ENCODE results near the gene SFT2D2. TPM values are rescaled to one million over a fixed set of nuclear protein-coding genes. Genes with fewer than 3 reads are reported as not detected.

The SFT2D2 gene
- total RNA-seq, 1 experiment from 2014 or later = 17.5 TPM

- DNase-seq (ENCODE audit: low read depth) = no peak
These were observed 38.5 kb downstream of the SFT2D2 start for GRCh38 chr1:168264296-168264695.

DNA sequence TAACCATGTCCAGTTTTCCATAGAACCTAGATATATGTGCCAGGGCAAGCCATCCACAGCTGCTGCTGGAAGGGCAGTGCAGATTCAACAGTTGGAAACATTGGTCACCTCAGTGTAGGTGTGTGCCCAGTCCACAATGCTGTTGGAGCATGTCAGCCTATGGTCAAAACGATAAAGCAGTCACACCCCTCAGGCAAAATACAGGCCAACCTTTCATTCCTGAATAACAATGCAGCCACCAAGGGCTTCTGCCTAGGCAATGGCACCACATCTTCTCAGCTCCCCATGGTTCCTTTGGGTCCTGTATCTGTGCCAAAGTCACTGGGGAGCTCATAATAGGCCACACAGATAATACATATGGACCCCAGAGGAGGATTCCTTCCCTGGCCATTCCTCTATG, 39.8 kb downstream of the SFT2D2 start:
- DNase-seq (ENCODE audit: low read depth) = no peak

- DNase-seq (ENCODE audit: low read depth) = peak; percentile 15
These were observed 40.9 kb downstream of the SFT2D2 start for GRCh38 chr1:168266644-168267186.

GRCh38 chr1:168271636-168272035, 45.8 kb downstream of the SFT2D2 start:
- no peak for DNase-seq (ENCODE audit: low read depth)

DNA sequence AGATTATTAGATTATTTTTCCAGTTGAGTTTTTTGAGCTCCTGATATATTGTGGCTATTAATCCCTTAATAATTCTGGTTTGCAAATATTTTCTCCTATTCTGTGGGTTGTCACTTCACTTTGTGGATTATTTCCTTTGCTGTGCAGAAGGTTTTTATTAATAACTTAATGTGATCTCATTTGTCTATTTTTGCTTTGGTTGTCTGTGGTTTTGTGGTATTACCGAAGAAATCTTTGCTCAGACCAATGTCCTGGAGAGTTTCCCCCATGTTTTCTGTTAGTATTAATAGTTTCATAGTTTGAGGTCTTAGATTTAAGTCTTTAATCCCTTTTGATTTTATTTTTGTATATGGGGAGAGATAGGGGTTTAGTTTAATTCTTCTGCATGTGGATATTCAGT, 47.8 kb downstream of the SFT2D2 start:
- no peak for DNase-seq (ENCODE audit: low read depth)

- DNase-seq (ENCODE audit: low read depth) = no peak
These were observed 53.4 kb downstream of the SFT2D2 start for GRCh38 chr1:168279253-168279652.

GRCh38 chr1:168280296-168280927, 54.6 kb downstream of the SFT2D2 start, which contains the start of gene TBX19:
TSS of gene TBX19 (plus strand) at chr1:168280877. CDS start at chr1:168281091, 214 bp downstream.
- DNase-seq (ENCODE audit: low read depth) = no peak

DNA sequence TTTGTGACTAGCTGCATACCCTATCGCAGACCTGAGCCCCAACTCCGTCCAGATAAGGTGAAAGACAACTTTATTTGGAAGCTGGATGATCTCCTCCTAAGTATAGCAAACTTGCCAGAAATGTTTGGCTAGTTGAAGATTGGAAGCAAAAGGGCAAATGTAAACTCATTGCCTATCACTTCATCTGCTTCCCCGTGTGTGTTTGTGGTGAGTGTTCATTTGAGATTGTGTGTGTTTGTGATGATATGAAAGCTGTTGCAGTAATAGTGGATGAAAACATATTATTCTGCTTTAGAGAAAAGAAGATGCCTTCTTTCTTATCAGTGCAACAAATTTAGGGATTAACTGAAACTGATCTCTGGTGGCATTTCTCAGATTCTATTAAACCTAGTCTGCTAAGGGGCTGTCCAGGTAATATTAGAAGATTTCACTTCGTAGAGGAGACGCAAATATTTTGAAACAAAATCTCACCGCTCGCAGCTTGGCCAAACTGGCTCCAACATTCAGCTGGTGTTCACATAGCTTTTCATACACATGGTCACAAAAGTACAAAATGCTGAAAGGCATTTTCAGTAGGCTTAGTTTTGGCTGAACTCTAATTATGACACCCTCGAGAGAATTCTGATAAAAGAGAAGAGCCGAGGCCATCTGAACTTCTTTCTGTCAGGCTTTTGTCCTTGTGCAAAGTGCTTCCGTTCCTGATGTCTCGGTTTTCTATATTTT, 56.0 kb downstream of the SFT2D2 start:
- DNase-seq (ENCODE audit: low read depth) = no peak

DNA sequence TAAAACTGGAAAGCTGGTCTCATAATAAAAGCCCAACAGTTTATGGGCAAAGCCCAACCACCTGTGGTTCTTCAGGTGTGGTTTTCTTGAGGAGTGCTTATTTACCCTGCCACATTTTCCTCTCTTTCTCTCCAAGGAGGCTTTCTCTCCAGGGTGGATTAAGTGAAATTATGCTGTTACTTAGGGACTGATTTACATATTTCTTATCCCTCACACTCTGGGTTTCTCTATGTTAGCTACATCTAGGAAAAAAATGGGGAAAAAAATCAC, 59.7 kb downstream of the SFT2D2 start:
- peak; percentile 24 for DNase-seq (ENCODE audit: low read depth)

DNA sequence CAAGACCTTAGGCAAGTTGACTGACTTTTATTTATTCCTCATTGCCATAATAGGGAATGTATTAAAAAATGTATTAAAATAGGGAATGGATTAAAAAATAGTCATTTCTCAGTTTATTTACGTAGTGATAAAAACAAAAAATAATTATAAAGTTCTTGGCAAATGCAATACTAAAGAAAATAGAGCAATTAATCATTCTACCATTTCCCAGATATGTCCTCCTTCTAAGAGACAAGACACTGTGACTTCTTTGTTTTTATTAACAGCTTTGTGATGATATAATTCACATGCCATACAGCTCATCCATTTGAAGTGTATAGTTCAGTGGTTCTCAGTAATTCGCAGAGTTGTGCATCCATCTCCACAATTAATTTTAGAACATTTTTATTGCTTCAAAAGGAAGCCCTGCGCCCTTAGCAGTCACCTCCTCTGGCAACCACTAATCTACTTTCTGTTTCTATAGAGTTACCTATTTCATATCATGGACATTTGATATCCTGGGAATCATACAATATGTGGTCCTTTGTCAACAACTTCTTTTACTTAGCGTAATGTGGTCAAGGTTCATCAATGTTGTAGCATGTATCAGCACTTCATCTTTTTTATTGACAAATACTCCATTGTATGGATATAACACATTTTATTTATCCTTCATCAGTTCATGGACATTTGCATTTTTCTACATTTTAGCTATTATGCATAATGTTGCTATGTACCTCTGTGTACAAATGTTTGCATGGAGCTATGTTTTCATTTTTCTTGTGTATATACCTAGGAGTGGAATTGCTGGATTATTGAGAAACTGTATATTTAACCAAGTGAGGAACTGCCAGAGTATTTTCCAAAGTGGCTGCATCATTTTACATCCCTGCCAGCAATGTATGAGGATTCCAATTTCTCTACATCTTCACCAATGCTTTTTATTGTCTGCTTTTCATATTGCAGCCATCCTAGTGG, 60.4 kb downstream of the SFT2D2 start:
- DNase-seq (ENCODE audit: low read depth) = no peak

DNA sequence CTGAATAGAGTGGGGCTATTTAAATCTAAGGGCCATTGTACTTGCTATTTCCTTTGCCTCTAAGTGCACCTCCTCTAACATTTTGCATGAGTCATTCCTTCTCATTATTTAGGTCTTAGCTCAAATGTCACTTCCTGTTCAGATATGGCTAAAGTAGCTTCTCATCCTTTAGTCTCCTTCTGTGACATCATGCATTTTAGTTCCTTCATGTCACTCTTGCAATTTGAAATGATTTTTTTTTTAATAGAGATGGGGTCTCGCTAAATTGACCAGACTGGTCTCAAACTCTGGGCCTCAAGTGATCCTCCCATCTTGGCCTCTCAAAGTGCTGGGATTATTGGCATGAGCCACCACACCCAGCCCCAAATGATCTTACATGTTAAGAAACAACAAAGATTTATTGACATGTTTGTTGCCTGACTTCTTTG, 61.4 kb downstream of the SFT2D2 start:
- peak; percentile 80 for DNase-seq (ENCODE audit: low read depth)

DNA sequence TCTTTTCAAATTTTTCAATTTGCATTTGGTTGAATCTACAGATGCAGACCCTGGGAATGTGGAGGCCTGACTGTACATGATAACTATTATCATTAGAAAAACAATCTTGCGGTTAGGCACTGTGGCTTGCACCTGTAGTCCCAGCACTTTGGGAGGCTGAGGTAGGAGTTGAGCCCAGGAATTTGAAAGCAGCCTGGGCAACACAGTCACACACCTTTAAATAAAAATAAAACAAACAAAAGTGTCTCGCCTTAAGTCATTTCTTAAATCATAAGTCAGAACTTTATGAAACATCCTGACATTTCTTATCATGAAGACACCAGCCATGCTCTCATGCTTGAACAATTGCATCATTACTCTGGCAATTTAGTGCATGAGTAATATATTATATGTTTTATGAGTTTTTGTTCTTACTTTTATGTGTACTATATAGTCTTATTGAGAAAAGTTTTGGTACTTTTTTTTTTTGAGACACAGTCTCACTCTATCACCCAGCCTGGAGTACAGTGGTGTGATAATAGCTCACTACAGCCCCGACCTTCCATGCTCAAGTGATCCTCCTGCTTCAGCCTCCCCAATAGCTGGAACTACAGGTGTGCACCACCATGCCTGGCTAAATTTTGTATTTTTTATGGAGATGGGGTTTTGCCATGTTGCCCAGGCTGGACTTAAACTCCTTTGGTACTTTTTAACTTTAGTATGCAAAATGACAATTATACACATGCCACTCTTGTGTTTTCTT, 62.7 kb downstream of the SFT2D2 start:
- DNase-seq (ENCODE audit: low read depth) = no peak

DNA sequence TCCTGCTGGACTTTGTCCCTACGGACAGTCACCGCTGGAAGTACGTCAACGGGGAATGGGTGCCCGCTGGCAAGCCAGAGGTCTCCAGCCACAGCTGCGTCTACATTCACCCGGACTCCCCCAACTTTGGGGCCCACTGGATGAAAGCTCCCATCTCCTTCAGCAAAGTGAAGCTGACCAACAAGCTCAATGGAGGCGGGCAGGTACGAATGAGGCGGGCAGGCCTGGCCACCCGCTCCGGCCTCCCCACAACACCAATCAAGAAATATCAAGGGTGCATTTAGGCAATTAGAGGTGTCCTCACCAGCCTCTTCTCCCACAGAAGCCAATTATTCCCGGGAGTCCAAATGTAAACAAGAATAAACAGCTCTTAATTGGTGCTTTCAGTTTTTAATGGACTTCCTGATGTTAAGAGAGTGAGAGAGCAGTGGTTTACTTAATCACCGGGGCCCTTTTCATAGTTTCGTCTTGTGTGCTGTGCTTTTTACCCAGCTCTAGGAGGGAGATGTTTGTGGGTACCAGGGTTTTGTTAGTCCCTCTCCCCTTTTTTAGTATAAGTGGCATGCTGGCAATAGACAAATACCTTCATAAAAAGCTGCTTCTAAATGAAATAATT, 65.5 kb downstream of the SFT2D2 start:
- DNase-seq (ENCODE audit: low read depth) = no peak

- no peak for DNase-seq (ENCODE audit: low read depth)
These were observed 67.6 kb downstream of the SFT2D2 start for GRCh38 chr1:168293356-168293755.

GRCh38 chr1:168295411-168296114, 69.8 kb downstream of the SFT2D2 start:
- DNase-seq (ENCODE audit: low read depth) = no peak

- DNase-seq (ENCODE audit: low read depth) = no peak
These were observed 71.4 kb downstream of the SFT2D2 start for GRCh38 chr1:168297019-168297730.

GRCh38 chr1:168298446-168298845, 72.6 kb downstream of the SFT2D2 start:
- no peak for DNase-seq (ENCODE audit: low read depth)

- no peak for DNase-seq (ENCODE audit: low read depth)
These were observed 74.8 kb downstream of the SFT2D2 start for GRCh38 chr1:168300626-168301025.

- DNase-seq (ENCODE audit: low read depth) = peak; percentile 83
These were observed 76.0 kb downstream of the SFT2D2 start for GRCh38 chr1:168301664-168302320.

All from HT1080 (cell line).